ENCODE measurements around the gene DDR1.

- no peak for TF ChIP-seq CTCF (optimal IDR thresholded peaks at IDR 0.05 in 1 of 3, IDR thresholded peaks at IDR 0.05 in 1 of 3, conservative IDR thresholded peaks at IDR 0.05 in 1 of 3; ENCODE audit: extremely low read depth in 1 of 3, insufficient read depth in 2 of 3, low read length in 3 of 3)
- no peak for TF ChIP-seq EZH2 (IDR thresholded peaks at IDR 0.05; ENCODE audit: low read length)
Measured at GRCh38 chr6:30847421-30847970, 36.8 kb upstream of the DDR1 start.
